ENCODE results near the gene PPIL6.

Gene PPIL6

DNA sequence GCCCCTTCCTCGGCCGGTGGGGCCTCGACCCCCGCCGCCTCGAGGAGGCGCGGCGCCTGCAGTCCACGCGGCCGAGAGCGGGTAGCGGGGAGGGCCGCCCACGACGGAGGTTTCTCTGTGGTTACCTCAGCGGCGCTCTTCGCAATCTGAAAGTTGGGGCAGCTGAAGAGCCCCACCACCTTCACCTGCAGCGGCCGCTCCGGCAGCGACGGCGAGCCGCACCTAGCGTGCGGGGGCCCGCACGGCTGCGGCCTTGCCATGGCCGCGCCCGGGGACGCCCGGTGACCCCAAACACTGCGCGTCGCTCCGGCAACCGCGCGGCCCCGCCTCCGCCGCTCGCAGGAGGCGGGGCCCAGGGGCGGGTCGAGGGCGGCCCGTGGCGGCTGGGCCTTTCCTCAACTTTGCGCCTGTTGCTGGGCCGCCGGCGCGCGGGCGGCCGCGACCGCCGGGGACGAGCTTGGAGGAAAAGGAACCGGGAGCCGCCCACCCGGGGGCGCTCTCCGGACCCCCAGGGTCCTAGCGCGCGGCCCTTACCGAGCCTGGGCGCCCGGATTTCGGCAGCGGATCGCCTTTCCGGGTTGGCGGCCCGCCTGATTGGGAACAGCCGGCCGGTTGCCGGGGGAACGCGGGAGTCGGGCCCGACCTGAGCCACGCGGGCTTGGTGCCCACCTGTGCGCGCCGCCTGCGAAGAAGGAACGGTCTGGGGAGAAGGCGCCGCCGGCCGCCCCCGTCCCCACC is at the start of gene PPIL6, which contains the start of gene SMPD2:
Gene PPIL6, minus strand, starts transcription at position 298 of the 738 bp plus-strand sequence. Its CDS starts 38 bp downstream, at position 260.
Gene SMPD2, plus strand, starts transcription at position 394 of the 738 bp plus-strand sequence. CDS start 398 bp downstream, outside the sequence.
- DNase-seq: peak; percentile 90

DNA sequence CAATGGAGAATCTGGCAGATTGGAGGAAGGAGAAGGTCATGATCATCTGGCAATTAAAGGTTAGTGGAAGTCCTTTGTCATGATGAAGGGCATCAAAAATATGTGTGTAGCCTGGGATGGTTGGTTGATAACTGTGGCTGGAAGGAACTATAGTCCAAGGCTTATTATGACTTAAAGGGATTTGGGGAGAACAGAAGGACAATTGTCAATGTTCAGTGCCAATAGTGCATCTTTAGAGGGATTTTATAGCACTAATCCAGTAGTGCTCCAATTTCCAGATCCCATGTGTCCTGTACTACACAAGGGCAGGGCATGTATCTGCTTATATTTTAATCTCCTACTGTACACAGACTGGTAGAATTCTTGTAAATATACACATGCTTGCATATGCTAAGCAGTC is 47.6 kb upstream of the PPIL6 start:
- no peak for DNase-seq

DNA sequence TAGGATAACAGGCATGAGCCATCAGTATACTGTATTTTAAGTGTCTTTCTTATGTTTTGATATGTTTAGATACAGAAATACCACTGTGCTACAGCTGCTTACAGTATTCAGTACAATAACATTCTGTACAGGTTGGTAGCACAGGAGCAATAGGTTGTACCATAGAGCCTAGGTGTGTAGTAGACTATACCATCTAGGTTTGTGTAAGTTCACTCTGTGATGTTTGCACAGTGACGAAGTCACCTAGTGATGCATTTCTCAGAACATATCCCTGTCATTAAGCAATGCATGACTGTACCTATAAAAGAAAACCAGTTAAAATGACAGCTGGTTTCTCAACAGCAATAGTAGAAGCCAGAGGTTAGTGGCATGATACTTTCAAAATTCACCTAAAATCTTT is 45.6 kb upstream of the PPIL6 start:
- no peak for DNase-seq

DNA sequence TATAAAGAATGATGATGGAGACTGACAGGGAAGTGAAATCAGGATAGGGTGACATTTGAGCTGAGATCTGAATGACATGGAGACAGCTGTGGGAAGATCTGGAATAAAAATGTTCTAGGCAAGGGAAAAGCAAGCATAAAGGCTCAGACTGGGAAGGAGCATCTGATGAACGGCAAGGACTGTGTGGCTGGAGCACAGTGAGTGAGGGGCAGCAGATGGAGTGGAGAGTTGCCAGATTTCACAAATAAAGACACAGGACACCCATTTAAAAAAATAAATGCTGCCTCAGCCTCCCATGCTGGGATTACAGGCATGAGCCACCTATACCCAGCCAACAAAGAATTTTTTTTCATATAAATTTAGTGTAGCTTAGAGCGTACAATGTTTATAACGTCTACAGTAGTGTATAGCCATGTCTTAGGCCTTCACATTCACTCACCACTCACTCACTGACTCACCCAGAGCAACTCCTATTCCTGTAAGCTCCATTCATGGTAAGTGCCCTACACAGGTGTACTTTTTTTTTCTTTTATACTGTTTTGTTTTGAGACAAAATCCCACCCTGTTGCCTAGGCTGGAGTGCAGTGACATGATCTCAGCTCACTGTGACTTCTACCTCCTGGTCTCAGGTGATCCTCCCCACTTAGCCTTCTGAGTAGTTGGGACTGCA is 45.0 kb upstream of the PPIL6 start:
- no peak for DNase-seq

DNA sequence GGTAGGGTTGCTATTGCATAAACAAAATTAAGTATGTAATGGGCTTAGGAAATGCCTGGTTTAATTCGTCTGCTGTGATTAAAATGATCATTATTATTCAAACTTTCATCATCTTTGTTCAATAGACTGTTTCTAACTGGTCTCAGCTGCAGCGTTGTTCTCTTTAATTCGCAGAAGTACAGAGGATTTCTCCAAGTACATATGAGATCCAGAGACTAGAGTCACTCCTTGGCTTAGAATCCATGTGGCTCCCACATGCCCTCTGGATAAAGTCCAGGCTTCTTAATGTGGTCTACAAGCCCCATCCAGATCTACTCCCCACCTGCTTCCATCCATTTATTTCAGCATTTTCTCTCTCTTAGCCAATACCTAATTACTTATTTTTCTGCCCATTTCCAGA is 43.7 kb upstream of the PPIL6 start:
- no peak for DNase-seq

DNA sequence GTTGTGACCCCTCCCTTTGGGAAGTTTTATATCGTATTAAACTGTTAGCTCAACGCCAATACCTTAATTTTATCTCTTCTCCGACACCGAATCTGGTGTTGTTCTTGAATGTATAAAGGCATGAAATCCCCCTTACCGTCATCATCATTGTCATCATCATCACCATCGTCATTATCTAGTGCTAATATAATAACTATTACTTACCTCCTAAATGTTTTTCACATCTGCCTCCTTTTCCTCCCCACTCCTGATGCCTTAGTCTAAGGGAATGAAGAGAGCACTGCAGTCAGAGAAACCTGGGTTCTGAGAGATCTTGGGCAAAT is 43.3 kb upstream of the PPIL6 start:
- no peak for DNase-seq

DNA sequence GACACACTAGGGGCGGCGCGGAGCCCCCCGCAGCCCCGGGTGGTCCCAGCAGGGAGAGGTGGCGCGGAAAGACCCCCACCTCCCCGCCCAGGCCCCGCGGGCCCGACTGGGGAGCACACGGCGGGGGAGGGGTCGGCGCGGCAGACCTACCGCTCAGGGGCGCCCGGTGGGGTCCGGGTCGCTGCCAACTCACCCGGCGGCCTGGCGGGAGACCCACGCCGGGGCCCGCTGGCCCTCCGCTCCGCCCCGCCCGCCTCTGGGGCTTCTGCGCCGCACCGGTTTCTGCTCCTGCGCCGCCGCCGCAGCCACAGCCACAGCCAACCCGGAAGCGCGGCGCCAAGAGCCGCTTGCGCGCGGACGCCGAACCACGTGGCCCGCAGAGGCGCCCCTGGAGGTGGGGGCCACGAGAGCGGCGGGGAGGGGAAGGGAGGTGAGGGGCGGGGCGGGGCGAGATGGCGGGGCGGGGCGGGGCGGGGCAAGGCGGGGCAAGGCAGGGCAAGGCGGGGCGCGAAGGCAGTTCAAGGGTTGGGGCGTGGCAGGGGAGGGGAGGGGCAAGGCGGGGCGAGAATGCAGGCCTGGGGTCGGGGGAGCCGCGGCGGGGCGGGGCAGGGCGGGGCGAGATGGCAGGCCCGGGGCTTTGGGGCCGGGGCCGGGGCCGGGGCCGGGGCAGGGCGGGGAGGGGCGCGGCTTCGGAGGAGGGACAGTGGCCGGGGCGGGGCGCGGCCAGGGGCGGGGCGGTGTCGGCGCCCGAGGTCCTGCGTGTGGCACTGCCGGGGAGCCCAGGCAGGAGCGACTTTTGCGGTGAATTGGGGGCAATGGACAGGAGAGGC is 42.7 kb upstream of the PPIL6 start, which contains the start of gene ZBTB24:
Gene ZBTB24, minus strand, starts transcription at position 315 of the 830 bp plus-strand sequence. CDS start 1,193 bp downstream, outside the sequence.
- peak; percentile 92 for DNase-seq

DNA sequence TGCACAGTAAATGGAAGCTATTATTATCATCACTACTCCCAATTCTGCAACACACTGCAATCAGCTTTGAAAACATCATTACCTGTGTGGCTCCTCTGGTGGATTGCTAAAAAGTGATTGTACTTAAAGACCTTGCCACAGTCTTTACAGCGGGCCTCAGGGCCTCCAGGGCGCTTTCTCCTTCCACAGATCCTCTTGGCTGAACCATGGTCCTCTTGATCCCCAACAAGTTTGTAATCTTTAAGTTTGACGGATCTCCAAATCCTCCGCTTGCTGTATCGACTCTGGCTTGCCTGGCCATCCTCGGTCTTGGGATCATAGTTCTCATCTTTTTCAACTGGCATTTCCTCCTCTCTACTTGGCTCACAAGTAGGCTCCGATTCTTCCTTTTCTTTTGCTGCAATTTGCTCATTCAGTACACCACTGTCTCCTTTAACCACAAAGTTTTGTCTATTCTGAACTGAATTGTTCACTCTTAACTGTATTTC is 40.6 kb upstream of the PPIL6 start:
- no peak for DNase-seq

DNA sequence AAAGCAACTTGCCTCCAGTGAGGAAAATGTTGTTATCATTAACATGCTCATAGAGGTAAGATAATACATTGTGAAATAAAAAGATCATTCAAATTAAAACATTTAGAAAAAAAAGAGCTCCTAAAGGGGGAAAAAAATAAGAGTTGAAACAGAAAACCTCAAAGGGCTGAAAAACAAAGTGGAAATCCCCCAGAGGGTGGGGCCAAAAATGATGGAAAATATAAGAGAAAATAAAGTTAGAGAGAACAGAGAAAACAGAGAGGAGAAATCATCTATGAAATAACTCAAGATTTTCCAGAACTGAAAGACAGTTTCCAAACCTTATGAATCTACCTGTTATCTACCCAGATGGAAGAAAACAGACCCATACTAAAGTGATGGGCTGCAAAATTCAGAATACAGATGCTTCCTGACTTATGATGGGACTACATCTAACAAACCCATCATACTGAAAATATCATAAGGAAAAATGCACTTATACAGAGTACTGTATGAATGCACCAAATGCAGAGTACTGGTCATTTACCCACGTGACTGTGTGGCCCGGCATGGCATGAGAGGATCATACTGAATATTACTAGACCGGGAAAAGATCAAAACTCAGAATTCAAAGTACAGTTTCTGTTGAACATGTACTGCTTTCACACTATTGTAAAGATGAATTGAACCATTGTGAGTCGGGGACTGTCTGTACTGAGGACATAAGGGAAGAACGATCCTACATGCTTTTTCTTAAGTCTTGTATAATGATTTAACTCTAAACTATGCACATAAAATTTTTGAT is 38.6 kb upstream of the PPIL6 start:
- no peak for DNase-seq

DNA sequence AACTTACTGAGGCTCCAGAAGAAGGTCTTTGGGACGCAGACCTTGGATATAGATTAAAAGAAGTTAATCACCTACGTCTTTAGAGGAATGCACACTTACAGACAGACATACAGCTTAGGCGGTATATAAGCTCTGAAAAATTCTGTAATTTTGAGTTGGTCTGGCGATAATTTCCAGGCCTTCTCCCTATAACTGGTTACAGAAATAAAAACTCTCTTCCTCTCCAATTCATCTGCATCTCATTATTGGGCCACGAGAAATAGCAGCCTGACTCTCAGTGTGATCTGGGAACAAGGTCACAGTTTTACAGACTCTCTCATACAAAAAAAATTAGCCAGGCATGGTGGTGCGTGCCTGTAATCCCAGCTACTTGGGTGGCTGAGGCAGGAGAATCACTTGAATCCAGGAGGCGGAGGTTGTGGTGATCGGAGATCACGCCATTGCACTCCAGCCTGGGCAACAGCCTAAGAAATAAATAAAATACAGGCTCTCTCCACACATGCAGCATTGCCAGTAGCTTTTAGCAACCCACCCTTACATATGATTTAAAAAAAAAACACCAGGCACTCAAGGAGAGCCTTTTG is 37.9 kb upstream of the PPIL6 start:
- DNase-seq: peak; percentile 41

DNA sequence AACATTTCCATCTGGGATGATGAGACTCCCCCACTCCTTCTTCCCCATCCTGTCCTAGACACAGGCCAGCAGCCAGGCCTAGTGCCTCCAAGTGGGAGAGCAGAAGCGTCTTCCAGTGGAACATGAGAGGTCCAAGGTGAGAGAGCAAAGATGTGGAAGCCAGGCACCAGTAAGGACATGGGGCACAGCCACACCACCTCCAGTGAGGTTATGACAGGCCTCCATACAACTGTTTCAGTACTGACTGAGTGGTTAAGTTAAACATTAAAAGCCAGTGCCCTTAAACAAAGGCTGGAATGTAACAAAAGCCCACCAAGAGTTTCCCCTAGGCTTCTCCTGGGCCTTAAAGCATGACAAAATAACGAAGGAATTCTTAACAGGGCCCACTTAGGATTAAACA is 37.3 kb upstream of the PPIL6 start:
- DNase-seq: no peak

DNA sequence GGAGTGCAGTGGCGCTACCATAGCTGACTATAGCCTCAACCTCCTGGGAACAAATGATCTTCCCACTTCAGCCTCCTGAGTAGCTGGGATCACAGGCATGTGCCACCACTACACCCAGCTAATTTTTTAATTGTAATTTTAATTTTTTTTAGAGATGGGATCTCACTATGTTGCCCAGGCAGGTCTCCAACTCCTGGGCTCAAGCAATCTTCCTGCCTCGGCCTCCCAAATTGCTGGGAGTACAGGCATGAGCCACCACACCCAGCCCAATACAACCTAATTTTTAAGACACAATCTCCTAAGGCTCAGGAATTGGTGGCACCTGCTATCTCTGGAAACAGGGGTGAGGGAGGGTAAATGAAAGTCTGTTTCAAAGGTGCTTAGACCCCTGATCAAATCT is 36.8 kb upstream of the PPIL6 start:
- DNase-seq: no peak

DNA sequence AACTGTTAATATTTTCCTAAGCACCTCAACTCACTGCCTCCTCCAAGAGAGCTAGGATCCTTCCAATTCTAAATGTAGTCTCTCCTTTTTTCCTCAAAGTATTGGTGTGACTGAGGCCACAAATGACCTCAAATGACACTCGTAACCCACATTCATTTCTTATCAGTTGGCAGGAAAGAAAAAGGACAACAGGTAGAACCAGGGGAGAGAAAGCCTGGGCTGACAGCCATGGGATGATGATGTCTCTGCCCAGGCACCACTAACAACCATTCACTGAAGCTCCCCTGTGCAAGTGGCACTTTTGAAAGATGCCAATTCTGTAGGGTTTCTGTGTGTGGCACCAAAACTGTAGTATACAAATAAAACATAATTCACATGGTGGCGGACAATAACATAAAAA is 35.2 kb upstream of the PPIL6 start:
- no peak for DNase-seq

DNA sequence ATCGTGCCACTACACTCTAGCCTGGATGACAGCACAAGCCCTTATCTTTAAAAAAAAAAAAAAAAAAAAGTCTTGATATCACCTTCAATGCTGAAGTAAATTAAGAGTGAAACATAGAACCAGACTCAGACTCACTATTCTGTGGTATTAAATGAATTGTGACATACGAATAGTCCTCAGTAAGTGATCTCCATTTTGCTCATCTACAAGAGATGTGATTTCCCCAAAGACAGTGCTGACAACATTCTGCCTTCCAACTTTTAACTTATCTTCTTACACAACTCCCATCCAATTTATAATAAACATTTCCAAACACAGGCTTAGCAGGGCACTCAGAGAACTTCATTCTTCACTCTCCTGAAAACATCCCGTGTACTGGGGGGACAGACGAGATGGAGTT is 34.6 kb upstream of the PPIL6 start:
- DNase-seq: no peak

DNA sequence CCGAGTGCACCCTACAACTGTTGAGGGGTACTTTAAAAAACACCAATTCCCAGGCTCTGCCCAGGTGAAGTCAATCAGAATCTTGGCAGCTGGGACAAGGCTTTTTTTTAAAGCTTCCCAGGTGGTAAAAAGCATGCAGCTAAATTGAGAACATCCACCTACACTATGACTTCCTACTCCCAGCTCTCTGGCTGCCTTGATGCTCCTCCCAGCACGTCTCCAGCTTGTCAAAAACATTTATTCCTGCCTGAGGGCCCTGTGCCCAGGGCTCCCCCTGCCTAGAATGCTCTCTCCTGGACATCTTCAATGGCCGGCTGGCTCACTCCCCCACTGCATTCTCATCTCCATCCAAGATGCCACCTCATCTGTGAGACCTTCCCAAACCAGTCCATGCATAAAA is 32.7 kb upstream of the PPIL6 start:
- no peak for DNase-seq

DNA sequence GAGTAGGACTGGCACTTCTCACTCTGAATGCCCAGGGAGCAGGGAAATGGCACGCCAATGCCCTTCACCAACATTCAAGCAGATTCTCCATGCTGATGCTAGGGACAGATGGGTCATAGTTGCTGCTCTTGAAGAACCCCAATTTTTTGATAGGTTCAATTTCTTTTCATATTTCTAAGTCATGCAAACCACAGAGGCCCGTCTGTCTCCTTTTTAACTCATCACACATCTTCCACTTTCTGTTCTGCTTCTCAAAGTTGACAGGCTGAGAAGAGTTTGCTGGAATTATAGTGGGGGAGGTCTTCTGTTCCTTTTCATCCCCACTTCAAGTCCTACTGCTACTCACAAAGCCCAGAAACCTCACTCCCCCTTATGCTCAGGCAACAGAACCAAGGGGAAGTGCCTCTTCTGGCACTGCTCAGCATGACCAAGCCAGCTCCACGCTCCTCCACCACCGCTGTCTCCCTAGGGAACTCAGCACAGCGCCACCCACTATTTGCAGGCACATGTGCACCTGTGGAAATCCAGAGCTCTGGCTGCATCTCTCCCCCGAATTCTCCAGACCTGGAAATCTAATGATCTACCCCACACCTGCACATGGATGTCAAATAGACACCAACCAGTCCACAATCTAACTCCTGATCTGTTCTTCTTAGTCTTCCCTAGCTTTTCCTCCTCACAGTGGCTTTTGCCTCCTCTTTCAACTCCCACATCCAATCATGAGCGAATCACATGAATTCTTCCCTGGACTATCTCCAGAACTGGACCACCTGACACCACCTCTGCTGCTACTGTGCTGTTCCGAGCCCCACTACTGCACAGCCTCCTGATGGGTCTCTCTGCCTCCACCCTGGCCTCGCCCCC is 31.9 kb upstream of the PPIL6 start:
- no peak for DNase-seq

DNA sequence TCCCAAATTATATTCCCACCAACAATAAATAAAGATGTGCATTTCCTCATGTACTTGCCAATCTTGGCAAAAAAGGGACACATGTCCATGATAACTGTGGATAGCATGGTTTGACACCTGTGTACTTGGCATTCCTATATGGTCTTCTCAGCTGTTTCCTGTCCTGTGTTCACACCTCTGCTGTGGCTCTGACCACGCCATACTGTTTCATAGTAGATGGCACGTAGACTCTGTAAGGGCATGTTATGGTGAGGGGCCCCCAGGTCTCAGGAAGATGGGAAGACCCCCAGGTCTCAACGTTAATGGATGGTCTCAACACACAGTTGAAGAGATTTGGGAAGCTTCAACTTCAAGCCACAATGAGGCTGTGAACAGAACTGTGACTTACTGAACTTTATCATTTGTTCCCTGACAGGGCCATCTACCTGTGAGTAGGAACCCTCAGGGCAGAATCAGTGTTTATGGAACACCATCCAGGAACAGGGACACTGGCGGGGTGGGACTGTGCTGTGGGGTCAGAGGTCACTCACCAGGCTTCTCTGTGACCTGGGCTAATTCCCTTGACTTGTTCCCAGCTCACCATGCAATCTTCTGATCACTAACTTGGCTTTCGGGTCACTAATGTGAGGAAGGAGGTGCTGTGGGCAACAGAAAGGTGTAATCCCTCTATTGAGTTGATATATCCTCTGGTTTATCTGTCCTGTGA is 30.8 kb upstream of the PPIL6 start:
- DNase-seq: no peak

DNA sequence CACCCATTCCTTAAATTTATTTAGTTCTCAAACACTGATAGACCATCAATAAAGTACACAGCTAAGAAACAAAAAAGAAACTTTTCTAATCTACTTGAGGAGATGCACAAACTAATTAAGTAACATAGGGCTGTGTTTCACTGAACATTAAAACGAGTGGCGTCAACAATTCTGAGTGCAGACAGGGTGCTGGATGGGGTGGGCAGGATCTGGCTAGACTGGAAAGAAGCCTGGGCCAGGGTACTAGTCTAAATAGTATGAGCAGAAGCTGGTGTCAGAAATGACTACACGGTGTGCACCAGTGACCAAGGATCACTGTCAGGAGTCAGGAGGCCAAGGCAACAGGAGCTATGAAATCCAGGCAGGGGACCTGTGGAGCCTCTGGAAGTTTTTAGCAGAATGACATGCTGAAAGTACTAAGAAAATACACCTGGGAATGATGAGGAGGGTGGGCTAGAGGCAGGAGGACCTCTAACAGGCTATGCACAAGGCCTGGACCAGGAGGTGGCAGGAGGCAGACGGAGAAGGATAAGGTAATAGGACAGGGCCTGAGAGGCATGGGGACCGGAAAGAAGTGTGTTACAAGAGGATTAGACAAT is 29.3 kb upstream of the PPIL6 start:
- no peak for DNase-seq

DNA sequence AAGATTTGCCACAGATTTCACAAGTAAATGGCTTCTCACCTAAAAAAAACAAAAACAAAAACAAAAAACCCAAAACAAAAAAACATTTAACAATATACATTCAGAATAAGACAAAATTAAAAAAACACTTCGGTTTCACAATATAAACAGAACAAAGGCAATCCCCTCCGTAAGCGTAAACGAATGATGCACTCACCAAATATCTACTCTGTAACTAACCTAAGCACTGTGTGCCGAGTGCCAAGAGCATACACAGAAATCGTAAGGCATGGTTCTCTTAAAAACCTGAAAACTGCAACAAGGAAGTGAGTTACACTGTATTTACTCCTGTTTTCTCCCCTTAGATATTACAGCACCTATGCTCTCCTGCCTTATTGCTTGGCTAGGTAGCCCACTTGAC is 27.3 kb upstream of the PPIL6 start:
- DNase-seq: no peak
